ENCODE data around the gene ZNF518A. TPM values are rescaled to one million over a fixed set of nuclear protein-coding genes. Genes with fewer than 3 reads are reported as not detected.
"Not testable (repeated sequence)": the region's sequence is repeated elsewhere in the genome, so short reads cannot be mapped to it uniquely, and the experiment has no call there.

Gene ZNF518A
- total RNA-seq, 2 donors from 2014 or later: 13.9 to 31.6 TPM

DNA sequence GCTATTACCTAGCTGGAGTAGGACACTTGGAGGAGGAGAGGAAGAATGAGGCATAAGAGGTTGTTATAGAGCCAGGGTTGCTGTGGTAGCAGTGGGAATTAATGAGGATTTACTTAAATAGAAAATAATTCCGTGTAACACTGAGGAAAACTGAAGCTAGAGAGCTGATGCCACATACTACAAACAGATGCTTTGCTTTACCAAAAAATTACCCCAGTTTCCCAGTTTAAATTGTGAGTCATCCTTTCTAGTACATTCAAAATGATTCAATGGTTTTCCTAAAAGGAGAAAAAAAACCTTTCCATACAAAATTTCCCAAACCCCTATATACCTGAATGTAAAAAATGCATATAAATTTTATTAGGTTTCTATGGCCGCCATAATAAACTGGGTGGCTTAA, 58.3 kb downstream of the ZNF518A start:
- ATAC-seq (ENCODE audit: insufficient number of reproducible peaks, low FRiP score, low read depth): no peak
- H3K27me3 ChIP-seq (replicated peaks; ENCODE audit: insufficient read depth): no peaks in the 10 kb centered on the region
- H3K27ac ChIP-seq: peak overlapping the region in 1 of 2 donors; percentile 74
- DNase-seq (ENCODE audit: low spot score): no peak
- peaks cover 6 to 25% of the 10 kb centered on the region in 2 donors for H3K4me1 ChIP-seq (ENCODE audit: control insufficient read depth in 1 of 2, low read depth in 2 of 2)
- H3K36me3 ChIP-seq: no peaks in the 10 kb centered on the region
- peaks cover 6% of the 10 kb centered on the region for H3K9me3 ChIP-seq
- no peak overlapping the region for H3K4me3 ChIP-seq
- TF ChIP-seq, protein P1, sequence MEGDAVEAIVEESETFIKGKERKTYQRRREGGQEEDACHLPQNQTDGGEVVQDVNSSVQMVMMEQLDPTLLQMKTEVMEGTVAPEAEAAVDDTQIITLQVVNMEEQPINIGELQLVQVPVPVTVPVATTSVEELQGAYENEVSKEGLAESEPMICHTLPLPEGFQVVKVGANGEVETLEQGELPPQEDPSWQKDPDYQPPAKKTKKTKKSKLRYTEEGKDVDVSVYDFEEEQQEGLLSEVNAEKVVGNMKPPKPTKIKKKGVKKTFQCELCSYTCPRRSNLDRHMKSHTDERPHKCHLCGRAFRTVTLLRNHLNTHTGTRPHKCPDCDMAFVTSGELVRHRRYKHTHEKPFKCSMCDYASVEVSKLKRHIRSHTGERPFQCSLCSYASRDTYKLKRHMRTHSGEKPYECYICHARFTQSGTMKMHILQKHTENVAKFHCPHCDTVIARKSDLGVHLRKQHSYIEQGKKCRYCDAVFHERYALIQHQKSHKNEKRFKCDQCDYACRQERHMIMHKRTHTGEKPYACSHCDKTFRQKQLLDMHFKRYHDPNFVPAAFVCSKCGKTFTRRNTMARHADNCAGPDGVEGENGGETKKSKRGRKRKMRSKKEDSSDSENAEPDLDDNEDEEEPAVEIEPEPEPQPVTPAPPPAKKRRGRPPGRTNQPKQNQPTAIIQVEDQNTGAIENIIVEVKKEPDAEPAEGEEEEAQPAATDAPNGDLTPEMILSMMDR (IDR thresholded peaks at IDR 0.05): no peak

DNA sequence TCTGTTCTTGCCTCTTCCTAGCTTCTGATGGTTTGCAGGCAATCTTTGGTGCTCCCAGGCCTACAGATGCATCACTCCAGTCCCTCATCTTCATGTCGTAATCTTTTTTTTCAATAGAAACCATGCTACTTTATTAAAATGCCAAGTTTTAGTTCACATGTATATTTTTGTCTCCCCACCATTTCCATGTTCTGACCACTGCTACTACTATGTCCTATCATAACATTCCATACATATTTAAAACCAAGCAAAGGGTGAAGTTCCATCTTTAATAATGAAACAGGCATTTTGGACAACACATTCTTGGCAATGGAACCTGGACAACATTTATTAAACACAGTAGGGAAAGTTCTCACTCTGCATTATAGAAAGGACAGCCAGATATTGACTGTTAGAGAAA, 58.8 kb downstream of the ZNF518A start:
- peaks cover 6 to 25% of the 10 kb centered on the region in 2 donors for H3K4me1 ChIP-seq (ENCODE audit: control insufficient read depth in 1 of 2, low read depth in 2 of 2)
- peaks cover 1% of the 10 kb centered on the region for H3K9me3 ChIP-seq
- H3K4me3 ChIP-seq: peak overlapping the region; percentile 2
- ATAC-seq (ENCODE audit: insufficient number of reproducible peaks, low FRiP score, low read depth) (no peak), DNase-seq (ENCODE audit: low spot score) (no peak)
- H3K36me3 ChIP-seq: no peaks in the 10 kb centered on the region
- TF ChIP-seq, protein P1 (IDR thresholded peaks at IDR 0.05): no peak
- H3K27ac ChIP-seq: peak overlapping the region in 1 of 2 donors; percentile 74
- H3K27me3 ChIP-seq (replicated peaks; ENCODE audit: insufficient read depth): no peaks in the 10 kb centered on the region

DNA sequence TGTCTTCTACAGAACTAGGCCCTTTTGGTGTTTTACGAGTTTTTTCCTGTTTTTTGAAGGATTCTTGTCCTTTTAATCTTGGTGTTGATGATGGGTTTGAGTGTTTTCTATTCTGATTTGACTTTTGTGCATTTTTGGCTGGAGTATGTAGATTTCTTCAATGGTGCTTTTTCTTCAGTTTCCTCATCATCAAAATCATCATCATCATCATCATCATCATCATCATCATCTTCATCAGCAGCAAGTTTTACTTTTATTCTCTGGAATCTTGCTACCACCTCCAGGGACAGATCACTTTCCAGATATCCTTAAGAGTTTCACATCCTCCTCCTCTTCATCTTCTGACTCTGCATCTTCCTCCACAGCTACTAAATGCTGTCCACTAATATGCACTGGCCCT, 59.4 kb downstream of the ZNF518A start:
- not testable (repeated sequence) for ATAC-seq (ENCODE audit: insufficient number of reproducible peaks, low FRiP score, low read depth); H3K9me3 ChIP-seq; DNase-seq (ENCODE audit: low spot score); H3K27me3 ChIP-seq (replicated peaks; ENCODE audit: insufficient read depth); H3K36me3 ChIP-seq; H3K4me3 ChIP-seq
- Histone ChIP-seq H3K4me1 (ENCODE audit: control insufficient read depth in 1 of 2, low read depth in 2 of 2) (peaks cover 6 to 25% of the 10 kb centered on the region in 2 donors), H3K27ac (peak overlapping the region in 1 of 2 donors; percentile 74)

DNA sequence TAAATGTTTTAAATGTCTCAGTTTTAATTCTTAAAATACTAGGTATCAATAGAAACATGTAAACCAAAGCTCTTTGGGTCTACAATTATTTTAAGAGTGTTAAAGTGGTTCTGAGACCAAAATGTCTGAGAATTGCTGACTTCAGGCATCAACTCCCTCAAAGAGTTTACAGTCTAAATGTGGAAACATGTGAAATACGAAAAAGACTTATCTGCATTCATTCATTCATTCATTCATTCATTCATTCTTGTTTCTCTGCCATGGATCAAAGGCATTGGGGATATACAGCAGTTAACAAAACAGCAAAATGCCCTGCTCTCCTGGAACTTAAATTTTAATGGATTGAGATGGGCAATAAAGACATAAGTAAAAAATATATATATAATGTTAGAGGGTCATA, 71.4 kb downstream of the ZNF518A start:
- H3K27ac ChIP-seq: no peak overlapping the region
- ATAC-seq (ENCODE audit: insufficient number of reproducible peaks, low FRiP score, low read depth): no peak
- TF ChIP-seq, protein P1 (IDR thresholded peaks at IDR 0.05): no peak

DNA sequence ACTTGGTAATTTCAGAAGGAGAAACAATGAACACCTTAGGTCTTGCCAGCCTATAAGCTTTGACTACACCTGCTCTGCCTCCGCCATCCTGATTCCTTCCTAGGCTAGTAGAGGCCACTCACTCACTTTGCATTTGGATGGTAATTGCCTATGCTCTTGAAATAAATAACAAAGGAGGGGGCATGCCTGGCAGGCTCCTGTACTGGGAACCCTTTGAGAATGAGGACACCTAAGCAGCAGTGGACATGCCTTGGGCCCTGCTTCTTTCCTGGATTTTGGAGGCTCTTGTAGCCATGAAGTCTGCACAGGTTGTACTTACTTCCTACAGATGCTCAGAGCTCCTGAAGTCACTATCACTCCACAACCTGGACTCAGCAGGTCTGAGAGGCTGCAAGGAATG, 75.5 kb downstream of the ZNF518A start:
- TF ChIP-seq, protein P1 (IDR thresholded peaks at IDR 0.05): no peak
- no peak for DNase-seq (ENCODE audit: low spot score)
- H3K27me3 ChIP-seq (replicated peaks; ENCODE audit: insufficient read depth): no peaks in the 10 kb centered on the region
- no peak overlapping the region for H3K27ac ChIP-seq
- H3K36me3 ChIP-seq: no peaks in the 10 kb centered on the region
- H3K9me3 ChIP-seq: no peaks in the 10 kb centered on the region
- H3K4me1 ChIP-seq (ENCODE audit: control insufficient read depth in 1 of 2, low read depth in 2 of 2): no peaks in the 10 kb centered on the region
- H3K4me3 ChIP-seq: no peak overlapping the region
- ATAC-seq (ENCODE audit: insufficient number of reproducible peaks, low FRiP score, low read depth): no peak

More for the DNA sequence above, 71.4 kb downstream of the ZNF518A start:
- no peak for DNase-seq (ENCODE audit: low spot score)
- Histone ChIP-seq H3K4me3 (no peak overlapping the region), H3K9me3 (no peaks in the 10 kb centered on the region), H3K4me1 (ENCODE audit: control insufficient read depth in 1 of 2, low read depth in 2 of 2) (no peaks in the 10 kb centered on the region), H3K36me3 (no peaks in the 10 kb centered on the region), H3K27me3 (replicated peaks; ENCODE audit: insufficient read depth) (no peaks in the 10 kb centered on the region)

DNA sequence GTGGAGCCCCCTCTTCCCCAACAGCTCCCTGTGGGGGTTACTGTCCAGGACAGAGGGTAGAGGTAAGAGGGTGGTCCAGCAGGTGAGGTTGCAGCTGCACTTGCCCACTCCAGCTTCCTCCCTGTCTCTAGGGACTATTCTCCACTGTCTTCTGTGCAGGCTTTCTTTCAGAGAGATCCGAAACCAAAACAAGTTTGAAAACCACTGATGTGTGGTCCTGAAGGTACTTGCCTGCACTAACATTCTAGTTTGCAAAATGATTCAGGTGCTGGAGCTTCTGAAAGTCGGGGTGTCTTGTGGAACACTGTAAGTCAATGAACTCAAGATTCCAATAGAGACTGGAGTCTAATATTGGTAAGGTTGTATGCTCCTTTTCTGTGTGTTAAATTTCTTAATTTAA, 78.2 kb downstream of the ZNF518A start:
- DNase-seq (ENCODE audit: low spot score) (no peak), ATAC-seq (ENCODE audit: insufficient number of reproducible peaks, low FRiP score, low read depth) (no peak)
- H3K36me3 ChIP-seq: no peaks in the 10 kb centered on the region
- no peak overlapping the region for H3K4me3 ChIP-seq
- no peaks in the 10 kb centered on the region for H3K27me3 ChIP-seq (replicated peaks; ENCODE audit: insufficient read depth)
- TF ChIP-seq, protein P1 (IDR thresholded peaks at IDR 0.05): no peak
- H3K27ac ChIP-seq: no peak overlapping the region
- H3K9me3 ChIP-seq: no peaks in the 10 kb centered on the region
- no peaks in the 10 kb centered on the region for H3K4me1 ChIP-seq (ENCODE audit: control insufficient read depth in 1 of 2, low read depth in 2 of 2)

Measured in thoracic aorta (tissue), 2 donors.